Coronary artery (tissue), 2 donors: ENCODE measurements around the gene ENAH.

Experiments used
- DNase-seq: peaks from one replicate; pipeline ENCODE4 v3.0.0-alpha.2; 2017; ENCODE audit warnings: low spot score
- H3K27ac ChIP-seq, 2 donors: fragments of 200-600 bp; sonication (generic); one replicate each; pipeline ENCODE4 v1.5.1; 2016 to 2019
- H3K4me3 ChIP-seq: fragments of 200-600 bp; sonication (generic); 2 replicates; pipeline ENCODE4 v1.5.1; 2016; ENCODE audit warnings: mild to moderate bottlenecking, moderate library complexity
- CTCF ChIP-seq: fragments of 200-600 bp; sonication (generic); IDR thresholded peaks from one replicate; pipeline ENCODE4 v1.5.1; 2019; ENCODE audit warnings: antibody characterized with exemption

The ENAH gene

GRCh38 chr1:225437710-225438437 is 215.0 kb downstream of the ENAH start:
- TF ChIP-seq CTCF = no peak
- H3K27ac ChIP-seq = no peak overlapping the region
- no peak for DNase-seq
- H3K4me3 ChIP-seq = no peak overlapping the region
